ENCODE measurements around the gene ENTR1.

- TF ChIP-seq CTCF (IDR thresholded peaks at IDR 0.05) (no peak), POLR2A (IDR thresholded peaks at IDR 0.05) (no peak), POLR2AphosphoS5 (IDR thresholded peaks at IDR 0.05) (no peak)
These were observed 27.0 kb upstream of the ENTR1 start for GRCh38 chr9:136437430-136437829.
